Activated CD4-positive, alpha-beta T cell treated with anti-CD3 and anti-CD28 coated beads, Interleukin-2, amount 50 U/mL, for 16 hours (primary cell): Measurements from ENCODE around the gene TSPAN5.

Experiments
- DNase-seq: peaks from one replicate; pipeline ENCODE4 v3.0.0-alpha.2; 2020

The TSPAN5 gene

DNA sequence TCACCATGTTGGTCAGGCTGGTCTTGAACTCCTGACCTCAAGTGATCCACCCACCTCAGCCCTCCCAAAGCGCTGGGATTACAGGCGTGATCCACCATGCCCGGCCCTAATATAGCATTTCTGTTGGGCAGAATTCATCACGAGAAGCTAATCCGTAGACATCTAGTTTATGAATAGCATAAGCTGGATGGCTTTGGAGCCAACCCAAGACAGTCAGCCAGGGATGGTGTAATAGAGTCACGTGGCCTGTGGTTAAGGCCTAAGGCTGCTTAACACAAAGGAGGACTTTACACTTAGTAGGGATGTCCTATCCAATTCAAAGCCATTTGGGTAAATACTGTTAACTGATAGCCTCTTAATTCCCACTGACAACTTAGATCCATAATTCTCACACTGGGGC, 223.6 kb downstream of the TSPAN5 start:
- no peak for DNase-seq

DNA sequence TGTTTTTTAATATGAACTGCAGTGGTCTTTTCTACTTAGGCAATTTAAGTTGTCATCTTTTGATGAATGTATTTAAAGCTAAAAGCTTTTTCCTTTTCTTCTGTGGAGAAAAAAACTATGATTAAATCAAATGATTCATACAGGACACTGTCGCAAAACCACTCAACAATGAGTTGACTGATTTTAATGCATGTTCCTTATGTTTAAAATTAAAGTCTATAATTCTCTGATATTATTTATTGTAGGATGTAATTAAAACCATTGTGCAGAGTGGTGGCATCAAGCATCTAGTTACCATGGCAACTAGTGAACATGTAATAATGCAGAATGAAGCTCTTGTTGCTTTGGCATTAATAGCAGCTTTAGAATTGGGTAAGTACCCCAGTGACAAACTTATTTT, 224.7 kb downstream of the TSPAN5 start:
- no peak for DNase-seq

DNA sequence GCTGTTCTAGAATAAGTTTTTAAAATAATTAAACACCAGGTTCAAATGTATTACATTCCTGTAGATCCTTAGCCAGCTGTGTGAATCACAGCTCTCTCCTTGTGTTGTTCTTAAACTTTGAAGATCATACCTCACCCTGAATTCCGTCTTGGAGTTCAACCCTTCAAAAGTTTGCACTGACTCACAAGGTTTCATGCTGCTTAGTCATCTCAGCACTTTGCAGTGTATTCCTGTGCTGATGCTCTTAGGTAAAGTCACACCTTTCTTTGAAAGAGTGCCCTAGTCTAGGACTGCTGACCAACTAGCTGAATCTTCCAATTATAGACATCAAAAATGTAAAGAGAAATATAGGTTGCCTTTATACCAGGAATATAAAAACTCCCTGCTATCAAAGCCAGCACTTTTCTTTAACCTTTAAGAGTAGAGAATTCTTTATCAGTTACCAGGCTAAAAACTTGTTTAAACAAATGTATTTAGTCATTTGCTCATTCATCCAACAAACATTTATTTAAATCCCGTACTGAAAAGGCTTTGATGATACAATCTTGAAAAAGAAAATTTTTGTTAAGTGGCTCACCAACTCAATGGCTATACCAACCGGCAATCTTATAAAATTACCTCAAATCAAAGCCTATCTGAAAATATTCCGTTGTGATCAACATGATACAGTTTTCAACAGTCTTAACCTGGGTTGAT, 227.6 kb downstream of the TSPAN5 start:
- DNase-seq, result peak; percentile 37

DNA sequence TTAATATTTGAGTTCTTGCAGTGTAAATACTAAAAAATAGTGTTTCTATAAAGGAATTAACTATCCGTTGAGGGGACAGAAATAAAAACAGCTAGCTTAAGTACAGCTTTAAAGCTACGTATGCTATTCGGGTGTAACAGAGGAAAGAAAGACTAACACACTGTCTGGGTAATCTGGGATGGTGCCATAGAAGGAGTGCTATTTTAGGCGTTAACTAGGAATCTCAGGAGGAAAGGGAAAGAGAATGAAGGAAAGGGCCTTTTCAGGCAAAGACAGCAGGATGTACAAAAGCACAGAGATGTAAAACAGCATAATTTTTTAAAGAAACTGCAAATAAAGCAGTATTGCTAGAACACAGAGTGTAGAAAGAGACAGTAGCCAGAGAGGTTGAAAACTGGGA, 235.4 kb downstream of the TSPAN5 start:
- no peak for DNase-seq

DNA sequence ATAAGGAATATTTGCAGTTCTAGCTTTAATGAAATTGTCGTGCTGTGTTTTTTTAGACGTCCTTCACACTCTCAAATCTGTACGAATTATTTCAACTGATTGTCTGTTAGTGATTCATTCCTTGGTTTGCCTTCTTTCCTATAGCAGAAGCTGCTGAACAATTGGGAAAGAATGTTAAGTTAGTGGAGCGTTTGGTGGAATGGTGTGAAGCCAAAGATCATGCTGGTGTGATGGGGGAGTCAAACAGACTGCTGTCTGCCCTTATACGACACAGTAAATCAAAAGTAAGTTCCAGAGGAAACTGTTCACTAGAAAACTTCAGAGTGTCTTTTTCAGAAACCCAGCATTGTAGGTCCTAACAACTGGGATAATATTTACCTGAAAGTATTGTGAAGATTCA, 237.3 kb downstream of the TSPAN5 start:
- no peak for DNase-seq
